NCI-H2029 (cell line): Measurements from ENCODE around the gene GABPB1.

Experiments
- DNase-seq: peaks from one replicate; lab custom pipeline; 2025; lab: John Stamatoyannopoulos, UW

The GABPB1 gene

GRCh38 chr15:50277370-50277769 is 77.6 kb downstream of the GABPB1 start:
- no peak for DNase-seq

- no peak for DNase-seq
Observed at GRCh38 chr15:50275908-50276307, 79.1 kb downstream of the GABPB1 start.

- no peak for DNase-seq
Observed at GRCh38 chr15:50275091-50275490, 79.9 kb downstream of the GABPB1 start.

DNA sequence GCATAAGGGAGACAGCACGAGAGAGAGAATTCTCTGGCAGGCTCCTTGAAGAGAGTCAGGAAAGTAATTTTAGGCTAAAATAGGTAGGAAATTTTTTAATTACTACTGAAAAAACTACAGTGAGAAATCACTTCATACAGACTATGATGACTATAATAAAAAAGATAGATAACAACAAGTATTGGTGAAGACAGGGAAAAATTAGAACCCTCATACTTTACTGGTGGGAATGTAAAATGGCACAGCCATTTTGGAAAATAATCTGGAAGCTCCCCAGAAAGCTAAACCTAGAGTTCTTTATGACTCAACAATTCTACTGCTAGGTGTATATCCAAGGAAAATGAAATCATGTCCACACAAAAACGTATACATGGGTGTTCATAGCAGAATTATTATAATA is 87.4 kb downstream of the GABPB1 start:
- DNase-seq: no peak

DNA sequence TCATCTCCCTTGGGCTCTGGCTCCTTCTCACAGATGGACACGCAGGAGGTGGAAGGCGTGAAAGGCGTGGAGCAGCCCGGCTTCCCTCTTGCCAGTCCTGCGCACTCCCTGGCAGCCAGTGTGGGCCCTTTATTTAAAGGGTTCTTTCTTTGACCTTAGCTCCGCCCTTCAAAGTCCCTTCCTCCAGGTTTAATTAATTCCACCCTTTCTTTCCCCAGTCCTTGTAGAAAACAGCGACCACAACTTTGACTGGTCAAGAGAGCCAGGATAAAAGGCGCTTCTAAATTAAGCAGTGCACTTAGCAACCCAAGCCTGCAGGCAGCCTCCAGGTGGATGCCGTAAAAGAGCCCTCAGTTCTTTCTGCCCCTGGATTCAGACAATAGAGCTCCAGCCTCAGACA is 89.4 kb downstream of the GABPB1 start, which contains the start of gene HDC:
Gene HDC, minus strand, starts transcription at position 107 of the 400 bp plus-strand sequence. Its CDS starts 103 bp downstream, at position 4.
- DNase-seq: no peak

DNA sequence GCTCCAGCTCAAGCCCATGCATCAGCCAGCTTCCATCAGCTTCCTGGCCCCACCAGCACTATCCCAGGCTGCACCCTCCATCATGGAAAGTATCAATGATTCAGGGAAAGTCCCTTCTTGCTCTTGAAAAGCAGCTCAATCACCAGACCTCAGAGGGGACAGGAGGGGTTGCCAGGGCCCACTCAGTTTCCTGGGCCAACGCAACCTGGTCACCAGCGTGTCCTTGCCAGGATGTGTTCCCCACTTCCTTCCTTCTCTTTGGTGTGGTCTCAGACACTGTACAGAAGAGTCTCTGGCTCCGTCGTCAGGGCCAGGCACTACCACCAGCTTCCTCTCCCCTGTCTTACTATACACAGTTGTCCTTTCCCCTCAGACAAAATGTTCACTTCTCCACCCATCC is 92.5 kb downstream of the GABPB1 start:
- DNase-seq: no peak

DNA sequence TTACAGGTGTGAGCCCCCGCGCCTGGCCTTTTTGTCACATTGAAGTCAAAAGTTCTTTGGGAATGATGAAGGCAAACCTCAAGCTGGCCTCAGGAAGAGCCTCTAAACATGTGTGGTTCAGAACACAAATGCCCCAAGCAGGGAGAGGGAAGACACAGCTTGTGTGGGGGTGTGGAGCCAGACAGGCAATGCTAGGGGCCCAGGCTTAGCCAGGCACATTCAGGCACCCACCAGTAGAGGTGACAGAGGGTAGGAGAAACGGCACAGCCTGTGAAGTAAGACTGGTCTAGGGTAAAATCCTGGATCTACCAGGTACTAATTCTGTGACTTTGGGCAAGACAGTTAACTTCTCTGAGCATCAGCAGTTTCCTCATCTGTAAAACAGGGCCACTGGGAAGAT is 93.0 kb downstream of the GABPB1 start:
- DNase-seq: no peak

DNA sequence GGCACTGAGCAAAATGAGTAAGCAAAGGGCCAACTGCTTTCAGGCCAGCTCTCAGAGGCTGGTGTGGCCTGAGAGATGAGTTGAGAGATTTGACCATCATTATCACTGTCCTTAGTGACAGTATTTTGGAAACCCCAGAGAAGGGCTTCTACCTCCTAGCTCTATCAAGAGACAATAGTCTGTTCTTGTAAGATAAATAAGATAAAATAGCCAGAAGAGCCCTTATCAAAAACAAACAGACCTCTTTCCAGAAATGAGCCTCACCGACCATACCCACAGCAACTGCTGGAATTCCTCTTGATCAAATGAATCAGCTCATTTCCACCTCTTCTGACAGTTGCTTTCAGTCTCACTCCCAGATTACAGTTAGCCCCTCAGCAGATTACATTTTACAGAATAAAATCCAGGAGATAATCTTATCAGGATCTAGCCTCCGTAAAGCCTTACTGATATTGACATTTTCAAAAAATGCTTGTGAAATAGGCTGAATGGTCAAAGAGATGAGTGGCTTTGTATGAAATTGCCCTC is 94.0 kb downstream of the GABPB1 start:
- DNase-seq: no peak

DNA sequence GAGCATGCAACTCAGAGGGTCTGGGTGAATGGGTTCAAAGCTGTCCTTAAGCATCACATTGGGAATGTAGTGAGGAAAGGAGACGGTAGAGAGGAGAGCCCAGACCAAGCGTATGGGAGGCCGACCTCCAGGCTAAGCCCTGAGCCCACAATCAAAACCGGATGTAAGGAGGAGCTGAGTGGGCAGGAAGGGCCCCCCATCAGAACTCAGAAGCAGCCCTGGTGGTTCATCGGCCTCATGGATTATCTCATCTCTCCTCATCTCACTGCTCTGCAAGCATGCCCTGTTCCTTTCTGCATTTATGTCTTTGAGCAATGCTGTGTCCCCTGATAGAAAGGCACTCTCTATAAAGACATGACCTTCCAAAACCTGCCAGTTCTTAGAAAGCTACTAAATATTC is 95.7 kb downstream of the GABPB1 start:
- no peak for DNase-seq

DNA sequence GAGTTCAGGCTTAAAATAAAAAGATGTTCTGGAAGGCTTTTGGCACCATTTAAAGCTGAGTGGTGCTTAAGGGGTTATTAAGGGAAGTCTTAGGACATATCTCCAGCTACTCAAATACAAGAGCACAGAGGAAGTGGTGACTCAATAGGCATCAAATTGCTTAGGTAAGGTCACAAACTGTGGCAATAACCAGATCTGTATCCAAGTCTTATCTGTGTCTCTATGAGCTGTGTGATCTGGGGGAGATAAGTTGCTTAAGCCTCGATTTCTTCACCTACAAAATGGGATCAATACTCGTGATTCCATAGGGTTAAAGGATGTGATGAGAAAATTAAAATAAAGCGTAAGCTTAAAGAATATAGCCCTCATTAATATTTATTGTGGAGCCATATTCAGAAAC is 97.1 kb downstream of the GABPB1 start:
- DNase-seq: peak; percentile 35

GRCh38 chr15:50257332-50257731 is 97.7 kb downstream of the GABPB1 start:
- no peak for DNase-seq

DNA sequence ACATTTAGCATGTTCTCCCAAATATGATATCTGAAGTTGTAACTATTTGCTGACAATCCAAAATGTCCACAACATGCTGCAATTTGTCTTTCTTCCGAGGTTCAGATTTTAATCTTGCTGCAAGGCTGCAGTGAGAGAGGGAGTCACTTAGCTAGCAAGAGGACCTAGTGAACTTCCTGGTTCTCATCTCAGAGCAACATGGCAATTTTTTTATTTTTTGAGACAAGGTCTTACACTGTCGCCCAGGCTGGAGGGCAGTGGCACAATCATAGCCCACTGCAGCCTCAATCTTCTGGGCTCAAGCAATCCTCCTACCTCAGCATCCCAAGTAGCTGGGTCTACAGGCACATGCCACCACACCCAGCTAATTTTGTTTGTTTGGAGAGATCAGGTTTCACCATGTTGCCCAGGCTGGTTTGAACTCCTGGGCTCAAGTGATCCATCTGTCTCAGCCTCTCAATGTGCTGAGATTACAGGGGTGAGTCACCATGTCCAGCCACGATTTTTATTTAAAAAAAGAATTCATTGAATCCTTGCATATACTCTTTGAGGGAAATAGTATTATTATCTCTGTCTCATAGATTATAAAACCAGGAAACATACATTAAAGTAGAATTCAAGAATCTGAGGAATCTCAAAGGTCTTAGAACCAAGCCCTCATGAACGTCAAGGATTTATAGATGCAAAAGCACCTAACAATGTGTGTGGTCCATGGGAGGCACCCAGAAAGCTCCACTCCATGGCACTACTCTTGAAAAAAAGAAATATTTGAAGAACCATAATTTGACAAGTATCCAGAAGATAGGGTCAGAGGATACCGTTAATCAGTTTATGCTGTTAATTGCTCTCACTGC is 98.6 kb downstream of the GABPB1 start:
- DNase-seq: no peak

DNA sequence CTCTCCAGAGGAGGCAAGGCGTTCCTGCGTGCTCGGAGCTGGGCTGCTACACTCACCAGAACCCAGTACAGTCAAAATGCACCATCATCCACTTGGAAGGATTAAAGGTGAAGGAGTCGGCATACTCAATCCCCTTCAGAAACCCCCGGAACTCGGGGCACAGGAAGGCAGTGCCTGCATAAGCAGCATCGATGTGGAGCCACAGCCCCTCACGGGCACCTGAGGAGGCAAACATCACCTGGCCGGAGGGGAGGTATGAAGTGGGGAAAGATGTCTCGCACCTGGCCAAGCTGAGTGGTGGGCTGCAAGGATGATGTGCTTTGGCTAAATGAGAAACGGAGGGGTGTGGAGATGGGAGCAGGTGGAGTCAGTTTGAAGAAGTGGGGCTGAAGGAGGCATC is 102.4 kb downstream of the GABPB1 start:
- no peak for DNase-seq

GRCh38 chr15:50251638-50252182 is 103.3 kb downstream of the GABPB1 start:
- no peak for DNase-seq

DNA sequence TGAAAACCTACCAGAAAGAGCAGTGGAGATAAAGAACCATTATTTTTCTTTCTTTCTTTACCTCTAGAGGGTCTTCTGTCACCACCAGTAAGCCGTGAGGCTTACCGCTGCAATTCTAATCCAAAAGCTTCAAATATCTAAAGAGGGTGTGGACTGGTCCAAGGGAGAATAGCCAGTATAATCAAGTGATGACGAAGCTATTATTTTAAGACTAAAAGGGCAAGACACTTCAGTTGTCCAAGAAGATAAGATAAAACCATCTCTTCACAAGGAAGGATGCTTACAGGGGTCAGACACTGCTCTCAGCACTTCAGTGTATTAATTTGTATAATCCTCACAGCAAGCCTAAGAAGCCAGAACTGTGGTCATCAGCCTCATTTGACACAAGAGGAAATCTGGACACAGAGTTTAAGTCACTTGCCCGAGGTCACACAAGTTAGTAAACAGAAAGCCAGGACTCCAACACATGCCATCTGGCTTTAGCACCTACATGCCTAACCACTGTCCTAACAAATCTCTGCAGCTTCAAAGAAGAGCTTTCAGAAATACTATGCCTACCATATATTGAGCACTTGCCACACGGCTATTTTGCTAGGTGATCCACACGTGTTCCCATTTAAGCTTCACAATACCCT is 104.1 kb downstream of the GABPB1 start:
- DNase-seq: no peak

DNA sequence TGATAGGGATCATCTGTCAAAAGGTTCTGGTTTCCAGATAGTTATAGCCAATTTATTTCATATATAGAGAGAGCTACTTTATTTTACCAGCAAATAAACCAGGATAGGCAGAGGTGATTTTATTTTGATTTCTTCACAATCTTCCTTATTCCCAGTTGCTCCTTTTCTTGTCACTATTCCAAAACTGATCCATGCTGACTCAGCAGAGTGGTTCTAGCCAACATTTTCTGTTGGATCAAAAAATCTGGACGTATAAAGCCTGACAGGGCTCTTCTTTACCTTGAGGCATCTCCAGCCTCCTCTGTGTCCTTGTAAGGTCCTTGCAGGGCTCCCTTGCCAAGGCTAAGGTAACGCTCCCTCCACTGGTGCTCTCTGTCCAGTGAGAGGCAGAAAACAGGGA is 105.3 kb downstream of the GABPB1 start:
- DNase-seq: no peak

- no peak for DNase-seq
Observed at GRCh38 chr15:50248994-50249582, 105.9 kb downstream of the GABPB1 start.

GRCh38 chr15:50247819-50248655 is 107.0 kb downstream of the GABPB1 start:
- DNase-seq: no peak

- no peak for DNase-seq
Observed at GRCh38 chr15:50246631-50247030, 108.4 kb downstream of the GABPB1 start.

GRCh38 chr15:50244959-50245624 is 109.9 kb downstream of the GABPB1 start:
- DNase-seq: no peak

GRCh38 chr15:50244153-50244552 is 110.8 kb downstream of the GABPB1 start:
- no peak for DNase-seq
